Activated naive CD8-positive, alpha-beta T cell treated with anti-CD3 and anti-CD28 coated beads, Interleukin-2, amount 50 U/mL, for 24 hours (primary cell): Measurements from ENCODE around the gene JPH4.
A peak's percentile ranks its signal among the peaks of the same experiment; 100 is the strongest.
"Not testable (repeated sequence)": the region's sequence is repeated elsewhere in the genome, so short reads cannot be mapped to it uniquely, and the experiment has no call there.

Experiments used
- ATAC-seq: fragments of 150-1000 bp; cut with Tn5 transposase; one replicate; pipeline ENCODE4 v1.10.0; 2021
- DNase-seq: peaks from one replicate; pipeline ENCODE4 v3.0.0; 2021
- H3K27ac Mint-ChIP-seq: one replicate; pipeline ENCODE4 v1.8.0; 2021; ENCODE audit warnings: mild to moderate bottlenecking, mixed read lengths
- H3K27me3 Mint-ChIP-seq: one replicate; pipeline ENCODE4 v1.8.0; 2021; ENCODE audit warnings: mixed read lengths
- H3K36me3 Mint-ChIP-seq: one replicate; pipeline ENCODE4 v1.8.0; 2021; ENCODE audit warnings: low read depth, mixed read lengths
- H3K4me1 Mint-ChIP-seq: one replicate; pipeline ENCODE4 v1.8.0; 2021; ENCODE audit warnings: mixed read lengths
- H3K4me3 Mint-ChIP-seq: one replicate; pipeline ENCODE4 v1.8.0; 2021; ENCODE audit warnings: mild to moderate bottlenecking, moderate library complexity, mixed read lengths
- H3K9me3 Mint-ChIP-seq: one replicate; pipeline ENCODE4 v1.8.0; 2021; ENCODE audit warnings: mixed read lengths

The JPH4 gene

DNA sequence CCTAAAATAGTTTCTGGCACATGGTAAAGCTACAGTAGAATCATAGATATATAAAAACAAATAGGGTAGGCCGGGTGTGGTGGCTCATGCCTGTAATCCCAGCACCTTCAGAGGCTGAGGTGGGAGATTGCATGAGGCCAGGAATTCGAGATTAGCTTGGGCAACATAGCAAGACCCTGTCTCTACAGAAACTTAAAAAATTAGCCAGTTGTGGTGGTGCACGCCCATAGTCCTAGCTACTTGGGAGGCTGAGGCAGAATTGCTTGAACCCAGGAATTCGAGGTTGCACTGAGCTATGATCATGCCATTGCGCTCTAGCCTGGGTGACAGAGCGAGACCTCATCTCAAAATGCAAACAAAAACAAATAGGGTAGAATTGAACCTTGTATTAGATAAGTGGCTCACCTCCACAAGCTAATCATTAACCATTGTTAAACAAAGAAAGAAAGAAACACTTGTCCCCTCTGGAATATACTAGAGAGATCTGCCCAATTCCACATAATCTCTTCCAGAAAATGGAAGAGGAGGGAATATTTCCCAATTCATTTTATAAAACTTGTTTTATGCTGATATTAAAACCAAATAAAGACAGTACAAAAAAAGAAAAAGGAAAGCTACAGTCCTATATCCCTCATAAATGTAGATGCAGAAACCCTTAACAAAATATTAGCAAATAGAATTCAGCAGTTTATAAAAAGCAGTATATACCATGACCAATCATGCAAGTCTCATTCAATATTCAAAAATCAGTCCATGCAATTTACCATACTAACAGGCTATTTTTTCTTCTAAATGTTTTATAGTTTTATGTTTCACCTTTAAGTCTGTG lies 34.9 kb upstream of the JPH4 start:
- ATAC-seq = no peak
- Mint-ChIP-seq H3K36me3 (peaks cover 9% of the 10 kb centered on the region), H3K4me3 (no peak overlapping the region), H3K9me3 (peaks cover 6% of the 10 kb centered on the region), H3K27me3 (no peaks in the 10 kb centered on the region), H3K4me1 (peaks cover 30% of the 10 kb centered on the region), H3K27ac (no peak overlapping the region)
- no peak for DNase-seq

- peaks cover 27% of the 10 kb centered on the region for H3K4me1 Mint-ChIP-seq
- no peak for ATAC-seq
- H3K4me3 Mint-ChIP-seq = no peak overlapping the region
- no peak overlapping the region for H3K27ac Mint-ChIP-seq
- no peak for DNase-seq
- H3K9me3 Mint-ChIP-seq = peaks cover 6% of the 10 kb centered on the region
- peaks cover 9% of the 10 kb centered on the region for H3K36me3 Mint-ChIP-seq
- no peaks in the 10 kb centered on the region for H3K27me3 Mint-ChIP-seq
These were observed 34.2 kb upstream of the JPH4 start for GRCh38 chr14:23612802-23613201.

- H3K4me1 Mint-ChIP-seq = peaks cover 29% of the 10 kb centered on the region
- no peak overlapping the region for H3K27ac Mint-ChIP-seq
- ATAC-seq (no peak), DNase-seq (no peak)
- H3K27me3 Mint-ChIP-seq = no peaks in the 10 kb centered on the region
- no peak overlapping the region for H3K4me3 Mint-ChIP-seq
- H3K36me3 Mint-ChIP-seq = peaks cover 9% of the 10 kb centered on the region
- peaks cover 6% of the 10 kb centered on the region for H3K9me3 Mint-ChIP-seq
These were observed 33.8 kb upstream of the JPH4 start for GRCh38 chr14:23612354-23612732.

- Mint-ChIP-seq H3K27ac (peak overlapping the region; percentile 84), H3K4me3 (no peak overlapping the region), H3K36me3 (peaks cover 9% of the 10 kb centered on the region), H3K4me1 (peaks cover 43% of the 10 kb centered on the region), H3K9me3 (peaks cover 6% of the 10 kb centered on the region), H3K27me3 (no peaks in the 10 kb centered on the region)
- DNase-seq (no peak), ATAC-seq (no peak)
These were observed 32.3 kb upstream of the JPH4 start for GRCh38 chr14:23610815-23611289.

DNA sequence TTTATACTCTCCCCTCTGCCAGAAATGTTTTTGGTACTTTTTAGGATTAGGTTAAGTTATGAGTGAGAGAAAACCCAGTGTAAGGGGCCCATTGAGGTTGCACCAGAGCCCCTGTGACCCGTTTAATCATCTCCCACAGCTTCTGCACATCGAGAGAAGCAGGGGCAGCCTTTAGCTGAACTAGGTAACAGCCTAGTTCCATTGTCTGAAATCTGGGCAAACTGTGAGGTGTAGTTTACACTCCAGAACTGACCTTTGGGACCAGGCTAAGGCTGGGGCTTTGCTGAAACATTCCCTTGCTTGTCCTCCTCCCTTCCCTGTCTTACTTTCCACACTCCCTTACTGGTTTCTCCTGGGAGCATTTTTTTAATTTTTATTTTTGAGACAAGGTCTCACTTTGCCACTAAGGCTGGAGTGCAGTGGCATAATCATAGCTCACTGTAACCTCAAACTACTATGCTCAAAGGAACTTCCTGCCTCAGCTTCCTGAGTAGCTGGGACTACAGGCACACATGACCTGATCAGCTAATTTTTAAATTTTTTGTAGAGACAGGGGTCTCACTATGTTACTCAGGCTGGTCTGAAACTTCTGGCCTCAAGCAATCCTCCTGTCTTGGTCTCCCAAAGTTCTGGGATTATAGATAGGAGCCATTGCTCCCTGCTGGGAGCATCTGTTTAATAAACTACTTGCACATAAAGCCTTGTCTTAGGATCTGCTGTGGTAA lies 31.7 kb upstream of the JPH4 start:
- H3K9me3 Mint-ChIP-seq = peaks cover 6% of the 10 kb centered on the region
- ATAC-seq = no peak
- H3K4me3 Mint-ChIP-seq = no peak overlapping the region
- H3K27me3 Mint-ChIP-seq = no peaks in the 10 kb centered on the region
- peaks cover 9% of the 10 kb centered on the region for H3K36me3 Mint-ChIP-seq
- no peak for DNase-seq
- peaks cover 49% of the 10 kb centered on the region for H3K4me1 Mint-ChIP-seq
- peak overlapping the region; percentile 84 for H3K27ac Mint-ChIP-seq

- H3K9me3 Mint-ChIP-seq, H3K27me3 Mint-ChIP-seq, DNase-seq, ATAC-seq, H3K4me3 Mint-ChIP-seq, H3K36me3 Mint-ChIP-seq: not testable (repeated sequence)
- peak overlapping the region; percentile 84 for H3K27ac Mint-ChIP-seq
- peaks cover 49% of the 10 kb centered on the region for H3K4me1 Mint-ChIP-seq
These were observed 31.0 kb upstream of the JPH4 start for GRCh38 chr14:23609411-23610089.

DNA sequence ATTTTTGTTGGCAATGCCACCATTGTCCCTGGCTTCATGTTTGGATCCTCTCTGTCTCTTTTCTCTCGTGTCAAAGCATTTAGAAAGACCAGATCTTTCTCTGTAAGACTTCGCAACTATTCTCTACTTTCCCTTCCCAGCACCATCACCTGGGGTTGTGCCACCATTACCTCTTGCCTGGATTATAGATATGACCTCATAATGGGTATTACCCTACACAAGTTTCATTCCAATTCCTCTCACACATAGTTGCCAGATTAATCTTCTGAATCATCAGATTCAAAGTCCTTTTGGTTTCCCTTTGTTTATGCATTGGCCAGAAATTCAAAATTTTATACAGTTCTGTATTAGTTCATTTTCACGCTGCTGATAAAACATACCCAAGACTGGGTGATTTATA lies 30.4 kb upstream of the JPH4 start:
- Mint-ChIP-seq H3K9me3 (peaks cover 6% of the 10 kb centered on the region), H3K4me3 (no peak overlapping the region), H3K36me3 (peaks cover 9% of the 10 kb centered on the region), H3K27me3 (no peaks in the 10 kb centered on the region), H3K27ac (no peak overlapping the region), H3K4me1 (peaks cover 49% of the 10 kb centered on the region)
- DNase-seq (no peak), ATAC-seq (no peak)

- ATAC-seq (no peak), DNase-seq (no peak)
- no peak overlapping the region for H3K4me3 Mint-ChIP-seq
- H3K27ac Mint-ChIP-seq = no peak overlapping the region
- H3K36me3 Mint-ChIP-seq = peaks cover 9% of the 10 kb centered on the region
- peaks cover 6% of the 10 kb centered on the region for H3K9me3 Mint-ChIP-seq
- H3K4me1 Mint-ChIP-seq = peaks cover 49% of the 10 kb centered on the region
- H3K27me3 Mint-ChIP-seq = no peaks in the 10 kb centered on the region
These were observed 29.9 kb upstream of the JPH4 start for GRCh38 chr14:23608454-23608853.

GRCh38 chr14:23605931-23606585 lies 27.5 kb upstream of the JPH4 start:
- Mint-ChIP-seq H3K4me1 (peaks cover 46% of the 10 kb centered on the region), H3K9me3 (peaks cover 6% of the 10 kb centered on the region), H3K4me3 (peak overlapping the region; percentile 3), H3K27me3 (no peaks in the 10 kb centered on the region), H3K27ac (peak overlapping the region; percentile 80), H3K36me3 (peaks cover 9% of the 10 kb centered on the region)
- ATAC-seq (peak; percentile 94), DNase-seq (no peak)

DNA sequence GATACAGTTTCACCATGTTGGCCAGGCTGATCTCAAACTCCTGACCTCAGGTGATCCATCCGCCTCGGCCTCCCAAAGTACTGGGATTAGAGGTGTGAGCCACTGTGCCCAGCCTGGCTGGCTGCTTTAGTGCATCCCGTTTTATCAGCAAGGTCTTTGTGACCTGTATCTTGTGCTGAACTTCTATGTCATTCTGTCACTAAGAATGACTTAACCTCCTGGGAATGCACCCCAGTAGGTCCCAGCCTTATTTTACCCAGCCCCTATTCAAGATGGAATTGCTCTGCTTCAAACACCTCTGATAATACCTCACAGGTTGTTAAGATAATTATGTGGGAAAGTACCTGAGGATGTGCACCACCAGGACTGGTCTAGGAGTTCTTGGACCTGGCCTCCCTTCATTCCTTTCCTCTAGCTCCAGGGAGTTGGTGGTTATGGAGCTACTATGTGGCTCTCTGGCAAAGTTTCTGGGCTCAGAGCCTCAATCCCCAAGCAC lies 26.1 kb upstream of the JPH4 start:
- DNase-seq = no peak
- H3K9me3 Mint-ChIP-seq = peaks cover 10% of the 10 kb centered on the region
- peaks cover 8% of the 10 kb centered on the region for H3K36me3 Mint-ChIP-seq
- no peaks in the 10 kb centered on the region for H3K27me3 Mint-ChIP-seq
- H3K4me3 Mint-ChIP-seq = no peak overlapping the region
- H3K27ac Mint-ChIP-seq = no peak overlapping the region
- H3K4me1 Mint-ChIP-seq = peaks cover 33% of the 10 kb centered on the region
- ATAC-seq = no peak

DNA sequence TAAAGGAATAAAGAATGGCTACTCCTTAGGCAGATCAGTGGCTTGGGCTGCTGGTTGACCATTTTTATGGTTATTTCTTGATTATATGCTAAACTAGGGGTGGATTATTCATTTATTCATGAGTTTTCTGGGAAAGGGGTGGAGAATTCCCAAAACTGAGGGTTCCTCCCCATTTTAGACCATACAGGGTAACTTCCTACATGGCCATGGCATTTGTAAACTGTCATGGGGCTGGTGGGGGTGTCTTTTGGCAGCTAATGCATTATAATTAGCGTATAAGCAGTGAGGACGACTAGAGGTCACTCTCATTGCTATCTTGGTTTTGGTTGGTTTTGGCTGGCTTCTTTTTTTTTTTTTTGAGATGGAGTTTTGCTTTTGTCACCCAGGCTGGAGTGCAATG lies 25.6 kb upstream of the JPH4 start:
- no peak overlapping the region for H3K4me3 Mint-ChIP-seq
- H3K9me3 Mint-ChIP-seq = peaks cover 13% of the 10 kb centered on the region
- no peaks in the 10 kb centered on the region for H3K27me3 Mint-ChIP-seq
- ATAC-seq (no peak), DNase-seq (no peak)
- H3K27ac Mint-ChIP-seq = no peak overlapping the region
- peaks cover 5% of the 10 kb centered on the region for H3K36me3 Mint-ChIP-seq
- H3K4me1 Mint-ChIP-seq = peaks cover 27% of the 10 kb centered on the region

- peaks cover 21% of the 10 kb centered on the region for H3K4me1 Mint-ChIP-seq
- no peak for DNase-seq
- H3K27me3 Mint-ChIP-seq = no peaks in the 10 kb centered on the region
- no peak overlapping the region for H3K27ac Mint-ChIP-seq
- peaks cover 8% of the 10 kb centered on the region for H3K9me3 Mint-ChIP-seq
- H3K36me3 Mint-ChIP-seq = peaks cover 2% of the 10 kb centered on the region
- H3K4me3 Mint-ChIP-seq = no peak overlapping the region
- no peak for ATAC-seq
These were observed 24.5 kb upstream of the JPH4 start for GRCh38 chr14:23603103-23603502.

DNA sequence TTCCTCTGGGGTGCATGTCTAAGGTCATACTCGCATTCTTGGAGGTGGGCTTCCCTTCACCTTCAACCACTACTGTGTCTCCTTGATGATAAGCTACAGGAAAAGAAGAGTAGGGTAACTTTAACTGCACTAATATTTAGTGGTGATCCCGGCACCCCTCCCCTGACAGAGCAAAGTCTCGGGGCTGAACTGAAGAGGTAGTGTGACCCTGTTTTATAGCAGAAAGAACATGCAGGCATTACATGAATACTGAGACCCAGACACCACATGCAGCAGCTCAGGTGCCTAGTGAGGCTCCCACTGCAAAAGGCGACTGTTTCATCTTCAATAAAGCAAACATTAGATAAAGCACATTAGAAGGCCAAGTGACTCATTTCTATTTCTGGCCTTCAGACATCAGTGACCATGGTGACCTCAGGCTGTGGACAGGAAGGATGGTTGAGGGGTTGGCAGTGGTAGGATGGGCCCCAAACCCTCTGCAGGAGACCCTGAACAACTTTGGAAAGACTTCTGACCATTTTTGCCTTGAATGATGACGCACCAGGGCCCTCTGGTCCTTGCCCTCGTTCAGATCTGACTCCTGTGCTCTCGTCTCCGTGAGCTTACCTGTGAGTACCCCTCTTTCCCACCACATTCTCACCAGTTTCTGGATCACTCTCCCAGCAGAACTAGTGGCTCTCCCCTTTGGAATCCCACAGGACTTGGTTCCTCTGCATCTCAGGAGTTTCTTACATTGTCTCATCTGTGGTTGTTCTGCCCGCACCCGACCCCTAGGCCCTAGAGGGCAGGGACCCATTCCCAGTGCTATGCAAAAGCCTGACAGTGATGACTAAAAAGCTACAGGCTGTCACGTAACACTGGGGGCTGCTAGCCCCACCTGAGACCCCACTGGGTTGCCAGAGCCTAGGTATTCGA lies 23.8 kb upstream of the JPH4 start:
- Mint-ChIP-seq H3K4me1 (peaks cover 21% of the 10 kb centered on the region), H3K9me3 (peaks cover 8% of the 10 kb centered on the region), H3K27me3 (no peaks in the 10 kb centered on the region), H3K36me3 (peaks cover 2% of the 10 kb centered on the region), H3K27ac (no peak overlapping the region), H3K4me3 (no peak overlapping the region)
- ATAC-seq (no peak), DNase-seq (no peak)
